ENCODE results near the gene ELANE.

GRCh38 chr19:887072-887471, 35.0 kb downstream of the ELANE start:
- TF ChIP-seq, protein P1, sequence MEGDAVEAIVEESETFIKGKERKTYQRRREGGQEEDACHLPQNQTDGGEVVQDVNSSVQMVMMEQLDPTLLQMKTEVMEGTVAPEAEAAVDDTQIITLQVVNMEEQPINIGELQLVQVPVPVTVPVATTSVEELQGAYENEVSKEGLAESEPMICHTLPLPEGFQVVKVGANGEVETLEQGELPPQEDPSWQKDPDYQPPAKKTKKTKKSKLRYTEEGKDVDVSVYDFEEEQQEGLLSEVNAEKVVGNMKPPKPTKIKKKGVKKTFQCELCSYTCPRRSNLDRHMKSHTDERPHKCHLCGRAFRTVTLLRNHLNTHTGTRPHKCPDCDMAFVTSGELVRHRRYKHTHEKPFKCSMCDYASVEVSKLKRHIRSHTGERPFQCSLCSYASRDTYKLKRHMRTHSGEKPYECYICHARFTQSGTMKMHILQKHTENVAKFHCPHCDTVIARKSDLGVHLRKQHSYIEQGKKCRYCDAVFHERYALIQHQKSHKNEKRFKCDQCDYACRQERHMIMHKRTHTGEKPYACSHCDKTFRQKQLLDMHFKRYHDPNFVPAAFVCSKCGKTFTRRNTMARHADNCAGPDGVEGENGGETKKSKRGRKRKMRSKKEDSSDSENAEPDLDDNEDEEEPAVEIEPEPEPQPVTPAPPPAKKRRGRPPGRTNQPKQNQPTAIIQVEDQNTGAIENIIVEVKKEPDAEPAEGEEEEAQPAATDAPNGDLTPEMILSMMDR (IDR thresholded peaks at IDR 0.05): no peak
- TF ChIP-seq ZFX (IDR thresholded peaks at IDR 0.05; ENCODE audit: borderline replicate concordance): no peak

Measured in 22Rv1 (cell line).